H4 (cell line): ENCODE results near the gene SUMO1. TPM values are rescaled to one million over a fixed set of nuclear protein-coding genes. Genes with fewer than 3 reads are reported as not detected.
"Not testable (repeated sequence)": the region's sequence is repeated elsewhere in the genome, so short reads cannot be mapped to it uniquely, and the experiment has no call there.

Source experiments
- DNase-seq: peaks from one replicate; pipeline ENCODE4 v3.0.0-alpha.2; 2015; ENCODE audit warnings: low spot score
- total RNA-seq: library from RNA; depleted of rRNA; stranded (reverse); fragments of >200 nt; shearing (Covaris generic); gene quantifications from 2 replicates; pipeline ENCODE4 v1.2.3, GENCODE V29; 2014; rRNA removed

The SUMO1 gene
- 200 and 214 TPM in 2 replicates for total RNA-seq

DNA sequence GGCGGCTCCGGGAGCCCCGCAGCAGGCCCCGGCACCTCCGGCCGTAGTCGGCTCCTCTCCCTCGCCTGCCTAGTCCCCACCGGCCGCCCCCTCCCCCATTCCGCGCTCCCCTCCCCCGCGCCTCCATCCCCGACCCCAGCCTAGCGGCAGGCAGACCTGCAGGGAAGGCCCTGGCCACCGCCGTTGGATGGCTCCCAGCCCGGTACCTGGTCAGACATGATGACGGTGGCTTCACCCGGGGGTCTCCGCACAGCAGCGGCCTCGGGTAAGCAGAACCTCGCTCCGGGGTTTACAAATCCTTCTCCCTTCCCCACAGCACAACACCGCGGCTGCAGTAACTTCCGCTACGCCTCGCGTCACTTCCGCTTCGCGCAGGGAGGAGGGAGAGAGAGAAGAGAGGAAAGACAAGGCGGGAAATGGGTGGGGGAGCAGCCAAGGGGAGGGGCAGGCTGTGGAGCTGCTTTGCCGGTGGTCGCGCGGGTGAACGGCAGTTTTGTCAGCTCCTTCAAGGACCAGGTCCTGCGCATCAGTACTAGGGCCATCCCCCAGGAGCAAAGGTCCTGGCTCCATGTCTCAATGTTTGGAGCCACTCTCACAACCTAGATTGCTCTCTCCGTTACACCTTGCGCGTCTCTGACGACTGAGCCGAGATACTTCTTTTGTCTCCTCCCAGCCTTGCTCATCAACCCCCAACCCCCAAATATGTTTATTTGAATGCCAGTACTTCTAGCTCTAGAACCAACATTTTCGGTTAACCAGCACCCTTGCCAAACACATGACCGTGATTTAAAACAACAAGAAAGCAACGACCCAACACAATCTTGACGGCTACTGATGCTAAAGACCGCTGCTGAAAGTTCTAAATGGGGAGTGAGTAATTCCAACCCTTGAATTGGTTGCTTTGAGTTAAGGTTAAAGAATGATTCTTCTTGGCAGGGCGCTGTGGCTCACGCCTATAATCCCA, at the start of gene SUMO1:
Gene SUMO1 (minus strand): TSS at position 364 of the 964 bp plus-strand sequence. CDS start 146 bp downstream, at position 218.
- peak; percentile 91 for DNase-seq

DNA sequence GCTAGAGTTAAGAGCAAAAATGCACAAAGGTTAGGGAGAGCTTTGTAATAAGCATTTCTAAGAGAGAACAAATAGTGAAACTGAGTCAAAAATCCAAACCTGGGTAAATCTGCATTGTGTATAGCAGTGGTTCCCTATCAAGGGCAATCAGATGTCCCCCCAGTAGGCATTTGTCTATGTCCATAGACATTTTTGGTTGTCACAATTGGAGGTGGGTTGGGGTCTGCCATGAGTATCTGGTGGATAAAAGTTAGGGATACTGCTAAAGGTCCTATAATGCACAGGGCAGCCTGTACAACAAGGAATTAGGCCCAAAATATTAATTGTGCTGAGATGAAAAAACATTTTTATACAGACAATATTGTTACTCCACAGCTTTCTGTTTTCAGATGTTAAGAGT, 48.2 kb upstream of the SUMO1 start:
- DNase-seq: no peak

DNA sequence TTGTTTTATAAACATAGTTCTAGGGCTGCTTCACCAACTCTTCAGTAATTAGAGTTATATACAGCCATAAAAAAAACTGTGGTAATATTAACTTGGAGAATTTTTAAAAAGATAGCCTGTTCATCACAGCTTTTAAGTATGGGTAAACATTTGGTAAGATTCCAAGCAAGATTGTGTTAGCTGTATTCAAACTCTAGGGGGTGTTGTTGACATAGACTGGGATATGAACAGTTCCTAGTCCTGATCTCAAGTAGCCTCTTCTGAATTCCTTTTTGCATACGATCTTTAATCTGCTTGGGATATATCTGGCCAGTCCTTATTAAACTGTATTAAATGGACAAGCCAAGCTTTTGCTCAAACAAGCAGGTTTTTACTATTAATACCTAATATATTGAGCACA, 40.5 kb upstream of the SUMO1 start:
- peak; percentile 58 for DNase-seq

DNA sequence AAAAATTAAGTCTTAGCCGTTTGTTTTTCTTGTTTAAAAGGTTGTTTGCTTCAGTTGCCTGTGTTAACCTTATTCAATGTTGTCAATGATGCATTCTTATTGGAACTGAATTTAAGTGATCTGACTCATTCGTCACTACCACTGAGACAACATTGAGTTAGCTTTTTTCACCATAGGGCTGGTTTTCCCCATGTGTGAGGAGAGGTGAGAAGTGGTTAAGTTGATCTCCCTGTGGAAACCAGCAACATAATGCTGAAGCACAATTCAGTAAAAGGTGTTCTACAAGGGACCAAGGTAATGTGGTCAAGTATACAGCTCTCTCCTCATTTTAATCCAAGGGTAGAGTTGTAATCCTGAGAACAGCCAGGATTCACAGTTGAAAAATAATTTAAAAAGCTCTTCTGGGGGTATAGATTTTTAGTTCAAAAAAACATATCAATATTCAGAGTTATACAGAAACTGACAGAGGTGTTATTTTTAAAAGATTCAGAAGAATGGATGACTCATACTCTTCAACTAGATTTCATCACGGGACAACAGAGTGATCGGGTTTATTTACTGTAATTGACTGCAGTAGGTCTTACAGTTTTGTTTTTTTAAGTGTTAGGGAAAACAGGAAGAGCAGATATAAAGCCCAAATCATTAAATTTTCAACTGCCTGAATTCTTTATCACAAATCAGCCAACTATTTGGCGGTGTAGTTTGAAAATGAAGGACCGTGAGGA, 39.8 kb upstream of the SUMO1 start:
- DNase-seq: peak; percentile 14

DNA sequence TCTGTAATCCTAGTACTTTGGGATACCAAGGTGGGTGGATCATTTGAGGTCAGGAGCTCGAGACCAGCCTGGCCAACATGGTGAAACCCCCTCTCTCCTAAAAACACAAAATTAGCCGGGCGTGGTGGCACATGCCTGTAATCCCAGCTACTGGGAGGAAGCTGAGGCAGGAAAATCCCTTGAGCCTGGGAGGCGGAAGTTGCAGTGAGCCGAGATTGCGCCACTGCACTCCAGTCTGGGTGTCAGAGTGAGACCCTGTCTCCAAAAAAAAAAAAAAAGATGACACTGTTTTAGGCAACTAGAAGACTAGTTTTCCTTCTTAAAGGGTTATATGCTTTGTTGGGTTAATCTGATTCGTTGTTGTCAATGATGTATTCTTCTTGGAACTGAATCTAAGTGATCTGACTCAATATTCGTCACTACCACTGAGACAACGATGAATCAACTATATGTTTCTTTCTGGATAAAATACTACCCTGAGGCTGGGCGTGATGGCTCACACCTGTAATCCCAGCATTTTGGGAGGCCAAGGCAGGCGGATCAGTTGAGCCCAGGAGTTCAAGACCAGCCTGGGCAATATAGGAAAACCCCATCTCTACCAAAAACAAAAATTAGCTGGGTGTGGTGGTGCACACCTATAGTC, 37.8 kb upstream of the SUMO1 start:
- not testable (repeated sequence) for DNase-seq

DNA sequence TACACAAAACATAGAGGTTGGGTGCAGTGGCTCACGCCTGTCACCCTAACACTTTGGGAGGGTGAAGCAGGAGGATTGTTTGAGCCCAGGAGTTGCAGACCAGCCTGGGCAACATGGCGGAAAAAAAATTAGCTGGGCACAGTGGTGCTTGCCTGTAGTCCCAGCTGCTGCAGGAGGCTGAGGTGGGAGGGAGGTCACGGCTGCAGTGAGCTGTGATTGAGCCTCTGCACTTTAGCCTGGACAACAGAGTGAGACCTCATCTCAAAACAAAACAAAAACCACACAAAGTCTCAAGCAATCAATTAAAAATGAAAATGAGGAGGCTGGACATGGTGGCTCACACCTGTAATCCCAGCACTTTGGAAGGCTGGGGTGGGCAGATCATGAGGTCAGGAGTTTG, 32.1 kb upstream of the SUMO1 start:
- DNase-seq: no peak

DNA sequence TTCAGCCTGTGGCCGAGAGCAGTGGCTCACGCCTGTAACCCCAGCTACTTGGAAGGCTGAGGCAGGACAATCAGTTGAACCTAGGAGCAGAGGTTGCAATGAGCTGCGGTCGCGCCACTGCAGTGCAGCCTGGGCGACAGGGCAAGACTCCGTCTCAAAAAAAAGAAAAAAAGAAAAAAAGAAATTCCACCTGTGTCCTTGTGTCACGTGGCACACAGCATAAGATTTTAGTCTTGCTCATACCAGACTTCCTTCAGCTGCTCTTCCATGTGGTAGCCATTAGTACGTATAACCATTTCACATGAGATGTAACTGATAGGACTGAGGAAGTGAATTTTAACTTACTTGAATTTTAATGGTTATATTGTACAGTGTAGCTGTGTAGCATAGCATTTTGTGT, 31.2 kb upstream of the SUMO1 start:
- DNase-seq: no peak

DNA sequence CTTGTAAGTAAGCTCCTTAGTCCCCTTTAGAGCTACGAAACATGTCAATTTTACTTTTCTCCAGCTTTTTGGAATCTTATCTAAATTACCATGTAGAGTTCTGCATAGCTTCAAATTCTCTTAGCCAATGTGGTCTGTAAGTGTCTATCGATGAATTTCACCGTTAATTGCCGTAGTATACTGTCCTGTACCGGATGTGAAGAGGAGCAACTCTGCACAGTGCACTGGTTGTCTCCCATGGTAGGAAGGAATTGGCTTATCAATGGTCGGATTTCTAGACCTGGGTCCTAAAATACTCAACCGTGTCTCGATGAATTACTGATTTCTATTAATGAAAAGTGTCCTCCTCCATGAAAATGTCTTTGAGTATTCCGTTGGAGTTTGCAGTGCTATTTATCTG, 29.1 kb upstream of the SUMO1 start:
- no peak for DNase-seq

DNA sequence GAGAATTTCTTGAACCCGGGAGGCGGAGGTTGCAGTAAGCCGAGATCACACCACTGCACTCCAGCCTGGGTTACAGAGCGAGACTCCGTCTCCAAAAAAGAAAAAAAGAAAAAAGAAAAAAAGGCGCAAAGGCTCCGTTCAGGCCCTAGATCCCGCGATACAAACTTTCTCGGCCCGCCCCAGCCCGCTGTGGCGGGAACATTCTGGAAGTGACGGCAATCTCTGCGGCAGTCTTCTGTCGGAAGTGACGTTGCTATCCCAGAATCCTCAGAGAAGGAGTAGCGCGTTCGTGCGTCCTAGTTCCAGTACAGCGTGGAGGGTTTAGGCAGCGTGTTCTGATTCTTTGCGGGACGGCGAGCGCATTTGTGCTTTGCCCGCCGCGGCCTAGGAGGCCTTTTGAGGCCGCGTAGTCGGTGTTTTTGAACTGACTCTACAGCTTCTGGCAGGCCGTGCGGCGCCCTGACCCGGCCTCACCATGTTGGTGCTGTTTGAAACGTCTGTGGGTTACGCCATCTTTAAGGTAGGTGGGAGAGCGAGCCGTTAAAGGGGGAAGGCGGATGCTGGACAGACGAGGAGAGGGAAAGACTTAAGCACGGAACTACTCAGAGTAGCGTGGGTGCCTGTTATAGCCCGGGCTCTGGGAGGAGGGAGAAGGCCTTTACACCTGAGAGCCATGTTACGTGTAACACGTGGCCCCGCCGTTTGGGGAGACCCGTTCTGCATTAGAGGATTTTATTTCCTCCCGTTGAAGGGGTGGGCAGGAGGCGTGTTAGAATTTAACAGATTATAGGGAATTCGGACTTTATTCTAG, 27.3 kb upstream of the SUMO1 start, which contains the start of gene NOP58:
Gene NOP58 (plus strand): TSS at position 297 of the 811 bp plus-strand sequence. CDS start 179 bp downstream, at position 476.
- DNase-seq: peak; percentile 96

DNA sequence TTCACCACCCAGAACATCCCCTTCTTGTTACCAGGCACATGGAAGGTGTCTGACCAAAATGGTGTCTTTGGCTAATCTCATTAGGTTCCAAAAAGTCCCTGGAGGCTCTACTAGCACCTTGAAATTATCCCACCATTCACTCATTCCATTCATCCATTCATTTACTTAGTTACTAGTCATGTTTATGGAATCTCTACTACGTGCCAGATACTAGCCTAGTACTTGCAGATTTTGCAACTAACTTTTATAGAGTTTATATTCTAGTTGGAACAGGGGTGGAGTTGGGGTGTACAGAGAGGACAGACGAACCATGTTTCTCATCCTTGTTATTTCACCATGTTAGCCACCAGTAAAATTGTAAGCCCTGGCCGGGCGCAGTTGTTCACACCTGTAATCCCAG, 23.1 kb upstream of the SUMO1 start:
- DNase-seq: no peak

DNA sequence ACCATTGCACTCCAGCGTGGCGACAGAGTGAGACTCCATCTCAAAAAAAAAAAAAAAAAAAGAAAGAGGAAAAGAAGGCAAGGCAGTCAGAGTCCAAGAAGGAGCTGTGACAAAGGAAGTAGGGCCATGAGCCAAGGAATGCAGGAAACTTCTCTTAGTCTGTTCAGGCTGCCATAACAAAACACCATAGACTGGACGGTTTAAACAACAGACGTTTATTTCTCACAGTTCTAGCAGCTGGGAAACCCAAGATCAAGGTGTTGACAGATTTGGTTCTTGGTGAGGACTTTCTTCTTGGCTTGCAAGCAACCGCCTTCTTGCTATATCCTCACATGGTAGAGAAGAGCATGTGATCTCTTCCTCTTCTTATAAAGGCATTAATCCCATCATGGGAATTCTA, 13.1 kb upstream of the SUMO1 start:
- no peak for DNase-seq

DNA sequence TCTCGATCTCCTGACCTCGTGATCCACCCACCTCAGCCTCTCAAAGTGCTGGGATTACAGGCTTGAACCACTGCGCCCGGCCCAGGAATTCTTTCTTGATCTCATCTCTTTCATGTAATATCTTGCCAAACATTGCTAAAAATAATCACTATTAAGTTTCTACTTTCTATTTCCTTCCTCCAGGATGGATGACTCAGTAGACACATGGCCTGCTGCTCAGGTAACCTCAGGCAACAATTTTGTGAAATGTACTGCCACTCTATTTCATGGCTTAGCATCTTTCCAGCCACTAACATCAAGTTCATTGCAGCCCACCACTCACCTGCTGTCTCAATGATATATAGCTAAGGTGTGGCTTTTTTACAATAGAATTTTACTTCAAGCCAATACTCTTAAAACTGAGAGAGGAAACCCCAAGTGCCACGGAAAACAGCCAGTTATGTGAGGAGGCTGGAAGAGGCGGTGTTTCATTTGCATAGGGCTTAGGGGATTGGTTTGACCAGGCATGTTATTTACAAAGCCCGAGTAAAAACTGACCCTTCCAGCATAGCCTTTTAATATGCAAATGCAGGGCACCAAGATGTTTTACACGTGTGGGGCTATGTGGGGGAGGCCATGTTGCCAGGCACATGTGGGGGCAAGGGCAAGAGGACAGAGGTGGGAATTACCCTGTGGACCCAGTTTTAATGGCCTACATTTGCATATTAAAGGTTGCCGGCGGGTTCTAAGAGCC, 11.3 kb upstream of the SUMO1 start:
- no peak for DNase-seq

DNA sequence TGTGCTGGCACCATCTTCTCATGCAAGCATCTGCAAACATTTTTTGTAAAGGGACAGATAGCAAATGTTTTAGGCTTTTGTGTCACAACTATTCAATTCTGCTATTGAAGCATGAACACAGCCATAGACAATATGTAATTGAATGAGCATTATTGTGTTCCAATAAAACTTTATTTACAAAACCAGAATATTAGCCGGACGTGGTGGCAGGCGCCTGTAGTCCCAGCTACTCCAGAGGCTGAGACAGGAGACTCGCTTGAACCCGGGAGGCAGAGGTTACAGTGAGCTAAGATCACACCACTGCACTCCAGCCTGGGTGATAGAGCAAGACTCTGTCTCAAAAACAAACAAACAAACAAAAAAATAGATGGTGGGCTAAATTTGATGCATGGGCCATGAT, 9.3 kb upstream of the SUMO1 start:
- not testable (repeated sequence) for DNase-seq

DNA sequence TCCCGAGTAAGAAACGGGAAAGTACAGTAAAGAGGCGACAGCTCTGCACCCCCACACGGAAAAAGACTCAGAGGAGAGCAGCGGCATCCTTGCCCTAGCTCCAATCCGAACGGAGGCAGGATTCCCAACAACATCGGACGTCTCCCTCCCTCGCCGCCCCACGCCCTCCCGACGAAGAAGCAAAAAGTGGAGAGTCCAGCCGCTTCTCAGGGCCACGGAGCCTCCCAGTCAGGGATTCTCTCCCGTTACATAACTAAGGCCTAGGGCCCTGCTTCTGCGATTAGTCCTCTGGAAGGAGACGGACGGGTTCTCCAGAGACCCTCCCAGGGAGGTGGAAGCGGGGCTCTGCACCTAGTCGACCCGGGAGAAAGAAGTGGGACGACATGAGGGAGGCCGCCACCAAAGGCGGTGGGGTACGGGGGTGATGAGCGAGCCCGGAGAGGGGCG, 587 bp downstream of the SUMO1 start:
- DNase-seq: peak; percentile 10

DNA sequence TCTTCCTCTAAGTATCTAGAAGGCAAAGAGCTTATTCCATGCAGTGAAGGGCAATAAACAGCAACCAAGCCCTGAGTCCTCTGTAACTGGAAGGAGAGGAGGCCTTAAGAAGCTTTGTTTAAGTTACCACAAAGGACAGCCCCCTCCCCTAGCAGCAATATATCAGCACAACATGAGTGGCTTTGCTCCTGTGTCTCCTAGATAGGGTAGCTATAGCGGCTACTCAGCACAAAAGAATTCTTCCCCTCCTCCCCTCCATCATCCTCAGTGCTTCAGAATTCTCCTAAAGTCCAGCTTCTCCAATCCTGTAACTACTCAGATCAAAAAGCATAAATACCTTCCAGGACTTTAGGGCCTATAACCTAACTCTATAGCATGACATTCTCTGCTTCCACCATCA, 16.5 kb downstream of the SUMO1 start:
- DNase-seq: no peak

DNA sequence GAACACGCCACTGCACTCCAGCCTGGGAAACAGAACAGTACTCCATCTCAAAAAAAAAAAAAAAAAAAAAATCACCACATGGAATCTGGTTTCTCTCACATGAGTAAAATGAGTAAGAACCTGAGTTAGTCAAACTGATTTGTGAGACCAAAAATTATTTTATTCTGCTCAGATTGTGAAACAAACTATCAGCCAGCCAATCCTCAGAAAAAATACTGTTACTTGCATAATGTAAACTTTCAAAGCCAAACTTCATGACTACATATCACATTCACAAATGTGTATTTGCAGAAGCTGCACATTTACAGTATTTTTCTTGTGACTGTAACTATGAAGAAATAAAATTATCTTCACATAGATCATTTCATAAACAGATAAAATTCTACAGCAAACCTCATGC, 23.2 kb downstream of the SUMO1 start:
- DNase-seq: no peak

DNA sequence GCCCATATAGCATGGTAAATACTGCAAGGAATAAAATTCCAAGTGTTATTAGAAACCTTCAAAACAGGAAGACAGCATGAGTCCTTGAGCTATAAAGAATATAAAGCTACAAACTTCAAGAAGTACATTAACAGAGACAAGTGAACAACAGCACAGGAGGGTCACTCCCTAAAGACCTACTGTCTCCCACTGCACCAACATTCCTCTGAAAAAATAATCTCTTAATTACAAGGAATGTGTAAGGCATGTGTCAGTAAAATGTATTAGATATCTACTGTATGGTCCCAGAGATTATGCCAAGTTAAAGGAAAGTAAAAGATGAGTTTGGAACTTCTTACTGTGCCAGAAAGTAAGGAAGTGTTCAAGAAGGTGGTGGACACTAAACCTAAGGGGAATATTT, 29.9 kb downstream of the SUMO1 start:
- no peak for DNase-seq

DNA sequence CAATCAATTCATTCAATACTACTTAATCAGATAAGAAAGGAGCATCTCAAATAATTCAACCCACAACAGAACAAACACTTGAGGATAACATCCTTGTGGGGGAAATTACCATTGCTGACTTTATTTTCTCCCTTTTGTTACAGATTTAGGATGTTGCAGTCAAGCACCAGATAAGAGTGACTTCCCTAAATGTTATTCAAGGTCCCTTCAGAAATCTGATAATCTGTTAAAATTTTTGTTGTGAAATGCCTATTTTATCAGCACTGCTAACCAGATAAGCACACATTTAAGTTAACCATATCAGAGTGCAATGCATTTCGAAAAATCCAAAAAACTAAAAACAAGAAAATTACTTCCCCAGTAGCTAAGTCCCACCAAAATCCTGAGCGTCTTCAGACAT, 33.5 kb downstream of the SUMO1 start:
- DNase-seq: no peak

DNA sequence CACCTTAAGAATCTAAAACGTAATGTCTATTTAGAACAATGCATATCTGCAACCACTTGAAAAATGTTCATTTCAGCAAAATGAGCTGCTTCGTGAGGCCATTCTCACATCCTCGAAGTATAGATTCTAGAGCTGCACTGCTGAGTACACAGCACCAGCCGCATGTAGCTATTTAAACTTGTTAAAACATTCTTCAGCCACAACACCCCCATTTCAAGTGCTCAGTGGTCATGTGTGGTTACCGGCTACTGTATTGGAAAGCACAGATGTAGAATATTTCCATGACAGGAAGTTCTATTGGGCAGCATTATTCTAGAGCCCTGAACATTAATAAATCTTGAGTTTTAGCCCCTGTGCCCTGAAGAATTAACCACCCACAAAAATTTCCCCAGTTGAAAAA, 35.0 kb downstream of the SUMO1 start:
- no peak for DNase-seq
